Loucy (cell line): Measurements from ENCODE around the gene LIPC.

ENCODE experiments used
- EZH2phosphoT487 ChIP-seq: fragments of 200-600 bp; IDR thresholded peaks from 2 replicates; pipeline ENCODE4 v1.6.1; 2018; ENCODE audit warnings: antibody characterized with exemption, mild to moderate bottlenecking, moderate library complexity, borderline replicate concordance
- TF ChIP-seq, protein P1 (sequence below): fragments of 200-600 bp; sonication (generic); conservative IDR thresholded peaks from 2 replicates; pipeline ENCODE4 v1.5.1; 2014; ENCODE audit warnings: mild to moderate bottlenecking, antibody characterized with exemption, low read length

DNA sequence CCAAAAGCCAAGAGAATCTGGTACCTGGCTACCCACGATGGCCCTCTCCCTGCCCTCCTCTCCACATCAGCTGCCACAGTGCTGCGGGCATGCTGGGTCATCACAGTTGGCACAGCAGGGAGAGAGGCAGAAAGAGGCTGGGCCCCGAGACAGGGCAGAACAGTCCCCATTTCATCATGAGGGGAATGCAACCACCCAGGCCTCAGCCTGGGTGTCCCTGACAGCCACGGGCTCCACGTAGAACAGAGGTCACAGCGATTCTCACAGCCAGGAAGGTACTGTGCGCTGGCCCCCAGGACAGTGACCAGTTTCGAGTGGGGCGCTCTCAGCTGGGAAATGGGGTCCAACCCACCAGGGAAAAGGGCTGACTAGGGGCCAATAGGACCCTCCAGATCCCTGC lies 6.3 kb downstream of the LIPC start:
- TF ChIP-seq, protein P1, sequence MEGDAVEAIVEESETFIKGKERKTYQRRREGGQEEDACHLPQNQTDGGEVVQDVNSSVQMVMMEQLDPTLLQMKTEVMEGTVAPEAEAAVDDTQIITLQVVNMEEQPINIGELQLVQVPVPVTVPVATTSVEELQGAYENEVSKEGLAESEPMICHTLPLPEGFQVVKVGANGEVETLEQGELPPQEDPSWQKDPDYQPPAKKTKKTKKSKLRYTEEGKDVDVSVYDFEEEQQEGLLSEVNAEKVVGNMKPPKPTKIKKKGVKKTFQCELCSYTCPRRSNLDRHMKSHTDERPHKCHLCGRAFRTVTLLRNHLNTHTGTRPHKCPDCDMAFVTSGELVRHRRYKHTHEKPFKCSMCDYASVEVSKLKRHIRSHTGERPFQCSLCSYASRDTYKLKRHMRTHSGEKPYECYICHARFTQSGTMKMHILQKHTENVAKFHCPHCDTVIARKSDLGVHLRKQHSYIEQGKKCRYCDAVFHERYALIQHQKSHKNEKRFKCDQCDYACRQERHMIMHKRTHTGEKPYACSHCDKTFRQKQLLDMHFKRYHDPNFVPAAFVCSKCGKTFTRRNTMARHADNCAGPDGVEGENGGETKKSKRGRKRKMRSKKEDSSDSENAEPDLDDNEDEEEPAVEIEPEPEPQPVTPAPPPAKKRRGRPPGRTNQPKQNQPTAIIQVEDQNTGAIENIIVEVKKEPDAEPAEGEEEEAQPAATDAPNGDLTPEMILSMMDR, result no peak
- no peak for TF ChIP-seq EZH2phosphoT487
